GM19025 (cell line): ENCODE measurements around the gene EIF2S1.

Experiments
- ATAC-seq: cut with Tn5 transposase; IDR thresholded peaks from one replicate; pipeline ENCODE4 v1.9.1; 2021; ENCODE audit warnings: mild to moderate bottlenecking, low read depth, moderate library complexity; ENCODE audit not compliant: unreplicated experiment

EIF2S1 gene

GRCh38 chr14:67429510-67430205 is 69.5 kb downstream of the EIF2S1 start:
- no peak for ATAC-seq

- ATAC-seq, result no peak
Measured at GRCh38 chr14:67432050-67432564, 72.0 kb downstream of the EIF2S1 start.

- ATAC-seq, result no peak
Measured at GRCh38 chr14:67435603-67436002, 75.5 kb downstream of the EIF2S1 start.
